ENCODE data around the gene INPP1.

- TF ChIP-seq POLR2AphosphoS5 (IDR thresholded peaks at IDR 0.05; ENCODE audit: low read depth, low read length) (no peak), POLR2A (IDR thresholded peaks at IDR 0.05; ENCODE audit: low read depth, low read length) (no peak)
Measured at GRCh38 chr2:190328573-190329147, 14.7 kb upstream of the INPP1 start.
